Ovary (tissue), 3 donors: ENCODE data around the gene ZSCAN10.

Experiments used
- POLR2A ChIP-seq: fragments of 450-650 bp; IDR thresholded peaks from one replicate; pipeline ENCODE4 v1.6.1; 2017; ENCODE audit warnings: antibody characterized with exemption, mild to moderate bottlenecking, moderate library complexity
- TF ChIP-seq, protein P1 (sequence below), 3 donors: fragments of 450-650 bp in 2 of 3; fragments of 200-600 bp in 1 of 3; IDR thresholded peaks; one replicate each; pipeline versions ENCODE4 v1.5.1 to v1.8.0; 2016 to 2022; ENCODE audit warnings: antibody characterized with exemption in 3 of 3, mild to moderate bottlenecking in 1 of 3
- donor health status: DM: no; HTN: no; CAD: no.

DNA sequence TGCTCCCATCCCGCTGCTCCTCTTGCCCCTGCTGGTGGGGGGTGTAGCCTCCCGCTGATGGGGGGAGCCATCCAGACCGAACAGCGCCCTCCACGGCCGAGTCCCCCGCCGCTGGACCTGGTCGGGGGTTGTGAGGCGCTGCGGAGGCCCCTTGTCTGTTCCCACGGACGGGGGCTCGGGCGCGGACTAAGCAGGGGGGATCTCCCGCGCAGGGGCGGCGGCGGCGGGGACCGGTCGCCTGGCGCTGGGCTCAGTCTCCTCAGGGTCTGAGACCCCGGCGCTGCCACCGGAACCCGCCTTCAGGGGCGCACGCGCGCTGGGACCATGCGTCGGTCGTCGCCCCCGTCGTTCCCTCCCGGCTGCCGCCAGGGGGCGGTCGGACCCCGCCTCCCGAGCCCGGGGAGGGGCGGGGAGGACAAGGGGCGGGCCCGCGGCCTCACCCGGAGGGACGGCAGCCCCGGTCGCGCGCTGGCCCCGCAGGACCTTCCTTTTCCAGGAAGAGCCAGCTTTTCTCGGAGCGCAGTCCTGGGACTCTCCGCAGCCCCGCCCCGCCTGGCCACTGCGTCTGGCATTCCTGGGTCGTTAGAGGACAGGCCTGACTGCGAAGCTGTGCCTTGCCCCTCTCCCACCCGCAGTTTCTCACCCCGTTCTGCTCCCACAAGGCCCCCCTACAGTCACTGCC, 39.9 kb downstream of the ZSCAN10 start:
- TF ChIP-seq, protein P1, sequence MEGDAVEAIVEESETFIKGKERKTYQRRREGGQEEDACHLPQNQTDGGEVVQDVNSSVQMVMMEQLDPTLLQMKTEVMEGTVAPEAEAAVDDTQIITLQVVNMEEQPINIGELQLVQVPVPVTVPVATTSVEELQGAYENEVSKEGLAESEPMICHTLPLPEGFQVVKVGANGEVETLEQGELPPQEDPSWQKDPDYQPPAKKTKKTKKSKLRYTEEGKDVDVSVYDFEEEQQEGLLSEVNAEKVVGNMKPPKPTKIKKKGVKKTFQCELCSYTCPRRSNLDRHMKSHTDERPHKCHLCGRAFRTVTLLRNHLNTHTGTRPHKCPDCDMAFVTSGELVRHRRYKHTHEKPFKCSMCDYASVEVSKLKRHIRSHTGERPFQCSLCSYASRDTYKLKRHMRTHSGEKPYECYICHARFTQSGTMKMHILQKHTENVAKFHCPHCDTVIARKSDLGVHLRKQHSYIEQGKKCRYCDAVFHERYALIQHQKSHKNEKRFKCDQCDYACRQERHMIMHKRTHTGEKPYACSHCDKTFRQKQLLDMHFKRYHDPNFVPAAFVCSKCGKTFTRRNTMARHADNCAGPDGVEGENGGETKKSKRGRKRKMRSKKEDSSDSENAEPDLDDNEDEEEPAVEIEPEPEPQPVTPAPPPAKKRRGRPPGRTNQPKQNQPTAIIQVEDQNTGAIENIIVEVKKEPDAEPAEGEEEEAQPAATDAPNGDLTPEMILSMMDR (IDR thresholded peaks at IDR 0.05), result peak; percentile 93 to 99 (median 97)
- no peak for TF ChIP-seq POLR2A
